Duodenal mucosa (tissue), 2 donors: Measurements from ENCODE around the gene RAB31.

ENCODE experiments used
- H3K27ac ChIP-seq: one replicate; pipeline ENCODE4 v1.7.0; 2013; ENCODE audit warnings: low read depth, low read length
- H3K27me3 ChIP-seq, 2 donors: one replicate each; pipeline ENCODE4 v1.7.0; 2013; ENCODE audit warnings: low read length in 2 of 2, control low read depth in 1 of 2; ENCODE audit not compliant: insufficient read depth in 2 of 2, control insufficient read depth in 1 of 2
- H3K36me3 ChIP-seq, 2 donors: one replicate each; pipeline ENCODE4 v1.7.0; 2013; ENCODE audit warnings: low read length in 2 of 2, control low read depth in 1 of 2; ENCODE audit not compliant: insufficient read depth in 2 of 2, control insufficient read depth in 1 of 2
- H3K4me1 ChIP-seq, 2 donors: one replicate each; pipeline ENCODE4 v1.7.0; 2013; ENCODE audit warnings: low read length in 2 of 2, control low read depth in 1 of 2; ENCODE audit not compliant: insufficient read depth in 2 of 2, control insufficient read depth in 1 of 2
- H3K4me3 ChIP-seq, 2 donors: one replicate each; pipeline ENCODE4 v1.7.0; 2013; ENCODE audit warnings: low read length in 2 of 2, low read depth in 1 of 2
- H3K9ac ChIP-seq, 2 donors: one replicate each; pipeline ENCODE4 v1.7.0; 2013; ENCODE audit warnings: low read length in 2 of 2, low read depth in 1 of 2
- H3K9me3 ChIP-seq, 2 donors: one replicate each; pipeline ENCODE4 v1.7.0; 2013; ENCODE audit warnings: low read length in 2 of 2, control low read depth in 1 of 2; ENCODE audit not compliant: control insufficient read depth in 1 of 2

RAB31 gene

GRCh38 chr18:9679125-9679524, 29.0 kb upstream of the RAB31 start:
- Histone ChIP-seq H3K9me3 (no peaks in the 10 kb centered on the region), H3K4me1 (peaks cover 0 to 4% of the 10 kb centered on the region in 2 donors), H3K27me3 (no peaks in the 10 kb centered on the region), H3K36me3 (no peaks in the 10 kb centered on the region), H3K9ac (no peak overlapping the region), H3K4me3 (no peak overlapping the region), H3K27ac (no peak overlapping the region)

GRCh38 chr18:9681217-9681616, 26.9 kb upstream of the RAB31 start:
- H3K36me3 ChIP-seq, result no peaks in the 10 kb centered on the region
- peaks cover 6 to 8% of the 10 kb centered on the region in 2 donors for H3K4me1 ChIP-seq
- no peaks in the 10 kb centered on the region for H3K27me3 ChIP-seq
- H3K4me3 ChIP-seq, result no peak overlapping the region
- no peaks in the 10 kb centered on the region for H3K9me3 ChIP-seq
- H3K27ac ChIP-seq, result no peak overlapping the region
- no peak overlapping the region for H3K9ac ChIP-seq

- H3K9me3 ChIP-seq, result no peaks in the 10 kb centered on the region
- no peaks in the 10 kb centered on the region for H3K36me3 ChIP-seq
- no peak overlapping the region for H3K9ac ChIP-seq
Observed at GRCh38 chr18:9682572-9682971, 25.5 kb upstream of the RAB31 start.

GRCh38 chr18:9683418-9684396, 24.4 kb upstream of the RAB31 start:
- H3K36me3 ChIP-seq, result no peaks in the 10 kb centered on the region
- H3K4me1 ChIP-seq, result peaks cover 6 to 8% of the 10 kb centered on the region in 2 donors
- no peaks in the 10 kb centered on the region for H3K27me3 ChIP-seq
- H3K27ac ChIP-seq, result no peak overlapping the region
- no peak overlapping the region for H3K4me3 ChIP-seq
- no peaks in the 10 kb centered on the region for H3K9me3 ChIP-seq
- no peak overlapping the region for H3K9ac ChIP-seq

More at GRCh38 chr18:9682572-9682971, 25.5 kb upstream of the RAB31 start:
- Histone ChIP-seq H3K4me3 (no peak overlapping the region), H3K27me3 (no peaks in the 10 kb centered on the region), H3K27ac (no peak overlapping the region), H3K4me1 (peaks cover 6 to 8% of the 10 kb centered on the region in 2 donors)

- H3K27me3 ChIP-seq, result no peaks in the 10 kb centered on the region
- no peak overlapping the region for H3K9ac ChIP-seq
- H3K9me3 ChIP-seq, result no peaks in the 10 kb centered on the region
- H3K4me3 ChIP-seq, result no peak overlapping the region
- no peaks in the 10 kb centered on the region for H3K36me3 ChIP-seq
- peaks cover 6 to 8% of the 10 kb centered on the region in 2 donors for H3K4me1 ChIP-seq
- H3K27ac ChIP-seq, result peak overlapping the region; percentile 4
Observed at GRCh38 chr18:9684881-9685614, 23.1 kb upstream of the RAB31 start.

GRCh38 chr18:9685615-9685890, 22.5 kb upstream of the RAB31 start:
- H3K27ac ChIP-seq, result no peak overlapping the region

GRCh38 chr18:9688036-9688741, 19.9 kb upstream of the RAB31 start:
- Histone ChIP-seq H3K4me1 (peaks cover 6 to 8% of the 10 kb centered on the region in 2 donors), H3K9me3 (no peaks in the 10 kb centered on the region), H3K4me3 (no peak overlapping the region), H3K36me3 (no peaks in the 10 kb centered on the region), H3K27me3 (no peaks in the 10 kb centered on the region), H3K27ac (no peak overlapping the region), H3K9ac (no peak overlapping the region)

More at GRCh38 chr18:9685615-9685890, 22.5 kb upstream of the RAB31 start:
- no peaks in the 10 kb centered on the region for H3K36me3 ChIP-seq
- H3K9ac ChIP-seq, result no peak overlapping the region
- H3K4me3 ChIP-seq, result no peak overlapping the region
- no peaks in the 10 kb centered on the region for H3K9me3 ChIP-seq
- peaks cover 6 to 8% of the 10 kb centered on the region in 2 donors for H3K4me1 ChIP-seq
- no peaks in the 10 kb centered on the region for H3K27me3 ChIP-seq

GRCh38 chr18:9689253-9689652, 18.8 kb upstream of the RAB31 start:
- Histone ChIP-seq H3K4me1 (peaks cover 6 to 8% of the 10 kb centered on the region in 2 donors), H3K36me3 (no peaks in the 10 kb centered on the region), H3K27ac (no peak overlapping the region), H3K4me3 (no peak overlapping the region), H3K27me3 (no peaks in the 10 kb centered on the region), H3K9me3 (no peaks in the 10 kb centered on the region), H3K9ac (no peak overlapping the region)

- Histone ChIP-seq H3K36me3 (no peaks in the 10 kb centered on the region), H3K27ac (no peak overlapping the region), H3K9ac (no peak overlapping the region), H3K4me1 (peaks cover 0 to under 1% of the 10 kb centered on the region in 2 donors), H3K27me3 (no peaks in the 10 kb centered on the region), H3K4me3 (no peak overlapping the region), H3K9me3 (no peaks in the 10 kb centered on the region)
Observed at GRCh38 chr18:9690418-9691188, 17.5 kb upstream of the RAB31 start.
